HepG2 (cell line): ENCODE measurements around the gene P2RY6. TPM values are rescaled to one million over a fixed set of nuclear protein-coding genes. Genes with fewer than 3 reads are reported as not detected.
A peak's percentile ranks its signal among the peaks of the same experiment; 100 is the strongest.

Experiments
- ATAC-seq: fragments of 200-7000 bp; cut with Tn5 transposase; 3 replicates; pipeline ENCODE4 v1.9.1; 2020; ENCODE audit warnings: mild to moderate bottlenecking, moderate library complexity
- BruUV-seq: library from RNA; stranded (reverse); fragments of 400-500 nt; replicated peaks from 2 replicates; lab custom pipeline; 2021; lab: Mats Ljungman, UMichigan
- CTCF ChIA-PET: fragments of 300-600 bp; formaldehyde crosslinking; extraction: SDS; loops from one replicate; lab custom pipeline; 2021; ENCODE audit warnings: low total read pairs, inconsistent platforms, low intra/inter-chr PET ratio; lab: Yijun Ruan, JAX
- POLR2A ChIA-PET: fragments of 350-600 bp; sonication (Branson Sonifier 250); formaldehyde crosslinking; loops from one replicate; lab custom pipeline; 2020; ENCODE audit warnings: antibody characterized with exemption, inconsistent platforms; lab: Yijun Ruan, JAX
- DNase-seq: peaks from one replicate; pipeline ENCODE4 v3.0.0-alpha.2; 2015; ENCODE audit warnings: low spot score
- FAIRE-seq: peaks from 3 replicates; lab custom pipeline; 2011; peaks lifted over from hg19 to GRCh38; lab: Jason Lieb, UNC
- H2AFZ ChIP-seq: one replicate; pipeline ENCODE4 v1.6.1; 2011; ENCODE audit warnings: low read length, inconsistent platforms
- H3K27ac ChIP-seq: fragments of 300-600 bp; 3 replicates; pipeline ENCODE4 v1.8.0; 2011; ENCODE audit warnings: mixed run types, mild to moderate bottlenecking, mixed read lengths, low read length, inconsistent platforms; ENCODE audit not compliant: insufficient read depth; ENCODE audit errors: extremely low read length
- H3K27me3 ChIP-seq, 2 experiments: fragments of 200-600 bp in 1 of 2; 2 replicates in 1 of 2; 3 replicates in 1 of 2; pipeline versions ENCODE4 v1.6.0 to v1.8.0; 2011; ENCODE audit warnings: low read length in 2 of 2, mild to moderate bottlenecking in 2 of 2, moderate library complexity in 2 of 2, inconsistent platforms in 1 of 2; ENCODE audit not compliant: insufficient read depth in 2 of 2, control insufficient read depth in 1 of 2
- H3K36me3 ChIP-seq, 2 experiments: fragments of 200-600 bp in 1 of 2; replicated peaks in 1 of 2; 2 replicates in 1 of 2; 3 replicates in 1 of 2; pipeline versions ENCODE4 v1.5.1 to v1.8.0; 2011; ENCODE audit warnings: low read length in 2 of 2, inconsistent platforms in 1 of 2; ENCODE audit not compliant: insufficient read depth in 2 of 2, control insufficient read depth in 1 of 2
- H3K4me1 ChIP-seq: 2 replicates; pipeline ENCODE4 v1.5.1; 2012; ENCODE audit warnings: low read length, inconsistent platforms; ENCODE audit not compliant: insufficient read depth
- H3K4me2 ChIP-seq: 2 replicates; pipeline ENCODE4 v1.6.0; 2011; ENCODE audit warnings: low read depth, low read length, inconsistent platforms
- H3K4me3 ChIP-seq, 3 experiments: fragments of 200-600 bp in 1 of 3; sonication (generic), shearing (Covaris generic) in 1 of 3; replicated peaks in 1 of 3; 2 replicates each; pipeline ENCODE4 v1.5.1; 2011 to 2016; ENCODE audit warnings: low read length in 3 of 3, inconsistent platforms in 2 of 3, low read depth in 2 of 3, mild to moderate bottlenecking in 2 of 3, control low read depth in 1 of 3, mixed read lengths in 1 of 3; ENCODE audit not compliant: insufficient read depth in 1 of 3
- H3K79me2 ChIP-seq: one replicate; pipeline ENCODE4 v1.6.1; 2011; ENCODE audit warnings: low read length, inconsistent platforms; ENCODE audit not compliant: insufficient read depth
- H3K9ac ChIP-seq: 2 replicates; pipeline ENCODE4 v1.6.0; 2011; ENCODE audit warnings: mild to moderate bottlenecking, low read depth, low read length, inconsistent platforms; ENCODE audit not compliant: insufficient read depth
- H3K9me3 ChIP-seq: 2 replicates; pipeline ENCODE4 v1.5.1; 2012; ENCODE audit warnings: mild to moderate bottlenecking, low read length
- H4K20me1 ChIP-seq: 2 replicates; pipeline ENCODE4 v1.6.0; 2011; ENCODE audit warnings: inconsistent platforms, mild to moderate bottlenecking, low read length, moderate library complexity; ENCODE audit not compliant: insufficient read depth
- ATF1 ChIP-seq: IDR thresholded peaks from 2 replicates; pipeline ENCODE4 v1.6.1; 2016; ENCODE audit warnings: mild to moderate bottlenecking, control low read depth
- CHD4 ChIP-seq: fragments of 200-600 bp; sonication (generic); IDR thresholded peaks from 2 replicates; pipeline ENCODE4 v1.7.0; 2017; ENCODE audit warnings: mild to moderate bottlenecking, low read length, borderline replicate concordance
- HDAC1 ChIP-seq: sonication (generic); formaldehyde crosslinking; IDR thresholded peaks from 2 replicates; pipeline ENCODE4 v1.5.1; 2020; ENCODE audit warnings: mild to moderate bottlenecking, missing genetic modification reagents
- HOXA5 ChIP-seq: sonication (generic); formaldehyde crosslinking; IDR thresholded peaks from 2 replicates; pipeline ENCODE4 v1.4.0; 2020; ENCODE audit warnings: missing genetic modification reagents
- MLX ChIP-seq: IDR thresholded peaks from 2 replicates; pipeline ENCODE4 v1.6.1; 2016
- RXRB ChIP-seq: IDR thresholded peaks from 2 replicates; pipeline ENCODE4 v1.6.1; 2016; ENCODE audit warnings: borderline replicate concordance, missing genetic modification reagents, missing compliant biosample characterization
- SNAI1 ChIP-seq: sonication (generic); formaldehyde crosslinking; IDR thresholded peaks from 2 replicates; pipeline ENCODE4 v1.5.0; 2020; ENCODE audit warnings: mild to moderate bottlenecking, missing genetic modification reagents, borderline replicate concordance
- TGIF2 ChIP-seq: IDR thresholded peaks from 2 replicates; pipeline ENCODE4 v1.6.1; 2016; ENCODE audit warnings: control low read depth, missing compliant biosample characterization
- TSC22D2 ChIP-seq: sonication (generic); formaldehyde crosslinking; IDR thresholded peaks from 2 replicates; pipeline ENCODE4 v1.5.1; 2020; ENCODE audit warnings: missing genetic modification reagents, mild to moderate bottlenecking, borderline replicate concordance
- ZNF143 ChIP-seq: sonication (generic); formaldehyde crosslinking; IDR thresholded peaks from 2 replicates; pipeline ENCODE4 v1.4.0; 2020; ENCODE audit warnings: missing genetic modification reagents
- ZNF629 ChIP-seq: sonication (generic); formaldehyde crosslinking; conservative IDR thresholded peaks from 2 replicates; pipeline ENCODE4 v1.5.0; 2020; ENCODE audit warnings: missing genetic modification reagents
- WGBS: methylation state at CpG from one replicate; pipeline ENCODE4 v1.1.6; 2017; ENCODE audit warnings: low lambda C conversion rate; 5-methylcytosine and 5-hydroxymethylcytosine counted together
- in situ Hi-C: cut with HindIII; loops from 2 replicates; pipeline ENCODE4 v1.10.0; 2017; ENCODE audit warnings: low pct_unique_long_range_greater_than_20kb; ENCODE audit not compliant: extremely low pct_ligation_motif_present
- intact Hi-C: fragments of 100-400 bp; cut with micrococcal nuclease; formaldehyde crosslinking; loops from one replicate; pipeline ENCODE4 v1.10.0; 2022; ENCODE audit not compliant: unreplicated experiment
- polyA plus RNA-seq, 8 experiments: library from polyadenylated mRNA; depleted of rRNA in 3 of 8; stranded (reverse) in 7 of 8; unstranded in 1 of 8; fragments of >200 nt; fragmentation: Illumina TruSeq in 4 of 8; extraction: Trizol in 4 of 8; gene quantifications; 2 replicates each; pipeline versions ENCODE4 v1.2.1 to v1.2.3, GENCODE V29; 2011 to 2016; ENCODE audit warnings: low read depth in 4 of 8, missing spikeins in 1 of 8, mixed read lengths in 1 of 8; ENCODE audit not compliant: insufficient read depth in 1 of 8
- total RNA-seq, 5 experiments: library from RNA; depleted of rRNA; stranded (reverse); fragments of >200 nt; fragmentation: Illumina TruSeq; extraction: Trizol; gene quantifications; 2 replicates each; pipeline ENCODE4 v1.2.3, GENCODE V29; 2016; ENCODE audit warnings: low read depth in 1 of 5

Gene P2RY6
- total and polyA plus RNA-seq, 2 of the 13 experiments (the other 11 are each of a cell fraction or from before 2014, with no cell fraction given), result 0.09 to 0.29 TPM

GRCh38 chr11:73225001-73225686 lies 47.0 kb upstream of the P2RY6 start:
- 35% methylated on average over 3 of the region's 3 CpGs for WGBS
- Histone ChIP-seq H3K4me1 (peaks cover 33% of the 10 kb centered on the region), H3K36me3 (no peaks in the 10 kb centered on the region), H3K27me3 (peaks cover 0 to 7% of the 10 kb centered on the region in 2 experiments; a peak in 3 of 5 replicates), H3K4me3 (no peak overlapping the region), H3K79me2 (no peaks in the 10 kb centered on the region), H3K27ac (no peak overlapping the region), H4K20me1 (no peaks in the 10 kb centered on the region), H3K4me2 (no peak overlapping the region), H2AFZ (no peak overlapping the region), H3K9me3 (no peaks in the 10 kb centered on the region), H3K9ac (no peak overlapping the region)
- TF ChIP-seq HOXA5 (CRISPR knock-in tag) (no peak), ZNF143 (CRISPR knock-in tag) (no peak), ATF1 (CRISPR knock-in tag) (no peak), TGIF2 (CRISPR knock-in tag) (no peak), SNAI1 (CRISPR knock-in tag) (no peak), TSC22D2 (no peak), MLX (CRISPR knock-in tag) (no peak), RXRB (no peak), HDAC1 (CRISPR knock-in tag) (no peak), CHD4 (0 out of 2 replicates have a peak, but pooled peaks have one; percentile 62), ZNF629 (peak; percentile 79)
- no TSS peak for BruUV-seq
- intact Hi-C loops, result no loop called here
- ChIA-PET CTCF (no interaction called here), POLR2A (no interaction called here)
- in situ Hi-C loops, result no loop called here
- no peak for DNase-seq
- ATAC-seq, result no peak
- no peak for FAIRE-seq
